GM12864 (cell line): ENCODE measurements around the gene ARHGEF1.

ENCODE experiments used
- DNase-seq: peaks from one replicate; pipeline ENCODE4 v3.0.0-alpha.2; 2011; ENCODE audit warnings: low read depth
- H3K4me3 ChIP-seq: 2 replicates; pipeline ENCODE4 v1.5.1; 2011; ENCODE audit warnings: mild to moderate bottlenecking, low read depth, low read length, control low read depth
- CTCF ChIP-seq: IDR thresholded peaks from 2 replicates; pipeline ENCODE4 v1.5.1; 2011; ENCODE audit warnings: low read depth, mild to moderate bottlenecking, moderate library complexity, low read length, control low read depth, inconsistent platforms; ENCODE audit errors: missing control alignments

Gene ARHGEF1

GRCh38 chr19:41920882-41921576, 38.0 kb downstream of the ARHGEF1 start:
- H3K4me3 ChIP-seq, result no peak overlapping the region
- TF ChIP-seq CTCF, result no peak
- DNase-seq, result no peak

DNA sequence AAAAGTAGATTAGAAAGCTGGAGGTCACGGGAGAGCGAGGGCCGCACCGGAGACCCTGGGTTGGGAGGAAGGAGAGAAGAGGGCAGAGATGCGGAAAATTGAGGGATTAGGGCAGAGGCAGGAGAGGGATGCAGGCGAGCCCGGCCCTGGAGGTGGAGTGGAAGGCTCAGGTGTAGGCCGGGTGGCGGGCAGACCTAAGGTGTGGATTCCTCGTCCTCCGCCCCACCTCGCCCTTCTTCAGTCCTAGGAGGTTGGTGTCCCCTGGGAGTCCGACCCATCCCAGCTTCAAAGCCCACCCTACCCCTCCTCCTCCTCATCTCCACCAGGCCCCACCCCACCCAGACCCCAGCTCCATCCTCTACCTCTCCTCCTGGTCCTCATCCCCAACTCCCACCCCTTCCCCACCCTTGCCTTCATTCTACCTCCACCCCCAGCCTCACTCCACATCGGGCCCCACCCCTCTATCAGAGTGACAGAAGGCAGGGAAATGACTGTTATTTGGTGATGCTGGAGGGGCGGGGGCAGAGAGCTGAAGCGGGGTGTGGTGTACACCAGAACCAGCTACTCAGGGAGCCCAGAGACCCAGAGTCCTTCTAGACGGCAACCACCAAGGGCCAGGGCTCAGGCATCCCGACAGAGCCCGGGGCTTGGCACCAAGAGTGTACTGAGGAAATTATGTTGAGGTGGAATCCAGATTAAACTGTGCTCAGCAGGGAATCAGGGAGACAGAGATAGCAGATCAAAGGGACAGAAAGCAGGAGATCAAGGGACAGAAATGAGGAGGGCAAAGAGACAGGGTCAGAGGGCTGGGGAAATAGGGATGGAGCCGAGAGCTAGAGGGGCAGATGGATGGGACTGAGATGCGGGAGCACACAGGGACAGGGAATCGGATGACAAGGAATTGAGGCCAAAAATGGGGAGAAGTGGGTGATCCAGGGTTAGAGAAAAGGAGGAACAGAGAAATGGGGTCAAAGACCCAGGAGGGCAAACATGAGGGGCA, 38.9 kb downstream of the ARHGEF1 start:
- no peak overlapping the region for H3K4me3 ChIP-seq
- DNase-seq, result no peak
- TF ChIP-seq CTCF, result no peak

- TF ChIP-seq CTCF, result no peak
- no peak for DNase-seq
- no peak overlapping the region for H3K4me3 ChIP-seq
Measured at GRCh38 chr19:41922585-41922984, 39.6 kb downstream of the ARHGEF1 start.

- no peak for DNase-seq
- TF ChIP-seq CTCF, result no peak
- H3K4me3 ChIP-seq, result no peak overlapping the region
Measured at GRCh38 chr19:41923045-41923788, 40.2 kb downstream of the ARHGEF1 start.

GRCh38 chr19:41924151-41925145, 41.5 kb downstream of the ARHGEF1 start:
- no peak overlapping the region for H3K4me3 ChIP-seq
- DNase-seq, result no peak
- no peak for TF ChIP-seq CTCF
